Activated CD8-positive, alpha-beta memory T cell treated with anti-CD3 and anti-CD28 coated beads, Interleukin-2, amount 50 U/mL, for 24 hours (primary cell): Measurements from ENCODE around the gene MCMBP.
"Not testable (repeated sequence)": the region's sequence is repeated elsewhere in the genome, so short reads cannot be mapped to it uniquely, and the experiment has no call there.

ENCODE experiments used
- DNase-seq: peaks from one replicate; pipeline ENCODE4 v3.0.0-alpha.2; 2020; ENCODE audit errors: extremely low read depth

MCMBP gene, protein sequence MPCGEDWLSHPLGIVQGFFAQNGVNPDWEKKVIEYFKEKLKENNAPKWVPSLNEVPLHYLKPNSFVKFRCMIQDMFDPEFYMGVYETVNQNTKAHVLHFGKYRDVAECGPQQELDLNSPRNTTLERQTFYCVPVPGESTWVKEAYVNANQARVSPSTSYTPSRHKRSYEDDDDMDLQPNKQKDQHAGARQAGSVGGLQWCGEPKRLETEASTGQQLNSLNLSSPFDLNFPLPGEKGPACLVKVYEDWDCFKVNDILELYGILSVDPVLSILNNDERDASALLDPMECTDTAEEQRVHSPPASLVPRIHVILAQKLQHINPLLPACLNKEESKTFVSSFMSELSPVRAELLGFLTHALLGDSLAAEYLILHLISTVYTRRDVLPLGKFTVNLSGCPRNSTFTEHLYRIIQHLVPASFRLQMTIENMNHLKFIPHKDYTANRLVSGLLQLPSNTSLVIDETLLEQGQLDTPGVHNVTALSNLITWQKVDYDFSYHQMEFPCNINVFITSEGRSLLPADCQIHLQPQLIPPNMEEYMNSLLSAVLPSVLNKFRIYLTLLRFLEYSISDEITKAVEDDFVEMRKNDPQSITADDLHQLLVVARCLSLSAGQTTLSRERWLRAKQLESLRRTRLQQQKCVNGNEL

GRCh38 chr10:119872610-119872859 lies at the start of gene MCMBP:
TSS of gene MCMBP (minus strand) at chr10:119872843. CDS start at chr10:119872584, 259 bp downstream.
- DNase-seq = no peak

- DNase-seq = no peak
These were observed 47.2 kb upstream of the MCMBP start for GRCh38 chr10:119919826-119920225.

DNA sequence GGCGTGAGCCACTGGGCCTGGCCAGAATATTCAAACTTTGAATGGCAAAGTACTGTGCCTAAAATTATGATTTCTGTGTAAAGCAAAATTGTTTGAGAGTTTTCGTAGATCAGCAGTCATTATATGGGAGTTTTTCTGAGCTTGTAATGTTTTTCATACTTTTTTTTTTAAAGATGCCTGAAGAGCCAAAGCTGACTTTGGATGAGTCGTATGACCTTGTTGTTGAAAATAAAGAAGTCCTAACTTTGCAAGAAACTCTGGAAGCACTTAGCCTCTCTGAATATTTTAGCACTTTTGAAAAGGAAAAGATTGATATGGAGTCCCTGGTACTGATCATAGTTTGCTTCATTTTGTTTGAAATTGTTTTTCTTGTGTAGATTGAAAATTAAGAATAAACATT lies 46.6 kb upstream of the MCMBP start:
- DNase-seq = no peak

- DNase-seq = no peak
These were observed 45.1 kb upstream of the MCMBP start for GRCh38 chr10:119917777-119918176.

DNA sequence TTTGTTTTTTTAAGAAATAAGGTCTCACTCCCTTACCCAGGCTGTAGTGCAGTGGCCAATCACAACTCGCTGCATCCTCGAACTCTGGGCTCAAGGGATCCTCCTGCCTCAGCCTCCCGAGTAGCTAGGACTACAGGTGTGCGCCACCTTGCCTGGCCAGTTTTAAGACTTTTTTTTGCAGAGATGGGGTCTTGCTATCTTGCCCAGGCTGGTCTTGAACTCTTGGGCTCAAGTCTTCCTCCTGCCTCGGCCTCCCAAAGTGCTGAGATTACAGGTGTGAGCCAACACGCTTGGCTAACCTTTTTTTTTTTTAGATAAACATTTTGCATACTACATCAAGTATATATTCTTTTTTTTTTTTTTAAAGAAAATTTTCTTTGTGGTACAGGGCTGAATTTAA lies 38.0 kb upstream of the MCMBP start:
- no peak for DNase-seq

GRCh38 chr10:119908166-119908565 lies 35.5 kb upstream of the MCMBP start:
- DNase-seq = no peak

DNA sequence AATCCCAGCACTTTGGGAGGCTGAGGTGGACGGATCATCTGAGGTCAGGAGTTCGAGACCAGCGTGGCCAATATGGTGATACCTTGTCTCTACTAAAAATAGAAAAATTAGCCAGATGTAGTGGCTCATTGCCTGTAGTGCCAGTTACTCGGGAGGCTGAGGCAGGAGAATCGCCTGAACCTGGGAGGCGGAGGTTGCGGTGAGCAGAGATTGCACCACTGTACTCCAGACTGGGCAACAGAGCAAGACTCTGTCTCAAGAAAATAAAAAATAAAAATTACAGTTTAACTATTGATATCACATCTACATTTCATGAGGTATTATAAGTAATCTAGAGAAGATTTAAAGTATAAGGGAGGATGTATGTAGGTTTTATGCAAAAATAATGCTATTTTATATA lies 35.1 kb upstream of the MCMBP start:
- DNase-seq = not testable (repeated sequence)

DNA sequence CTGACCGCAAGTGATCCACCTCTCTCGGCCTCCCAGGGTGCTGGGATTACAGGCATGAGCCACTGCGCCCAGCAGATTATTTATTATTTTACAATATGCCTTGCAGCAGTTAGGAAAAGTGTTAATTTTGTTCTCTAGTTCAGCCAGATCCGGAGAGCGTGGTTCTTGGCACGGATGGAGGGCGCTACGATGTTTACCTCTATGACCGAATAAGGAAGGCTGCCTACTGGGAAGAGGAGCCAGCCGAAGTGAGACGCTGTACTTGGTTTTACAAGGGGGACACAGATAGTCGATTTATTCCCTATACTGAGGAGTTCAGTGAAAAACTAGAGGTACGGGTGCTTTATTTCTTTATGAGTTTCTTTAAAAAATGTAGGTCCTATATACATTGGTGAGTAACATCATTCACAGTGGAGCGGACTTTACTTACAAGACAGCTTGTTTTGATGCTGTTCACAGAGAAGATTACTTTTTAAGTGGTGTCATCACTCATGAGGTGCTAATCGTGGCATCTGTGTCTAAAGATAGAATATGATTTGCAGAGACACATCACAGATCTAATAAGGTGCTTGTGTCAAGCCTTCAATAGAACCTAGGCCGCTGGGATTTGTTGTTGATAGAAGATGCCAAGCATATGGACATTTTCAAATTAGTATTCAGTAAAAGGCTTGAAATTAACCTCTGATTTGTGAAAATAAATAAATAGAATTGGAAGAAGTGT lies 31.5 kb upstream of the MCMBP start:
- DNase-seq = no peak

GRCh38 chr10:119898577-119898976 lies 25.9 kb upstream of the MCMBP start:
- DNase-seq = no peak

DNA sequence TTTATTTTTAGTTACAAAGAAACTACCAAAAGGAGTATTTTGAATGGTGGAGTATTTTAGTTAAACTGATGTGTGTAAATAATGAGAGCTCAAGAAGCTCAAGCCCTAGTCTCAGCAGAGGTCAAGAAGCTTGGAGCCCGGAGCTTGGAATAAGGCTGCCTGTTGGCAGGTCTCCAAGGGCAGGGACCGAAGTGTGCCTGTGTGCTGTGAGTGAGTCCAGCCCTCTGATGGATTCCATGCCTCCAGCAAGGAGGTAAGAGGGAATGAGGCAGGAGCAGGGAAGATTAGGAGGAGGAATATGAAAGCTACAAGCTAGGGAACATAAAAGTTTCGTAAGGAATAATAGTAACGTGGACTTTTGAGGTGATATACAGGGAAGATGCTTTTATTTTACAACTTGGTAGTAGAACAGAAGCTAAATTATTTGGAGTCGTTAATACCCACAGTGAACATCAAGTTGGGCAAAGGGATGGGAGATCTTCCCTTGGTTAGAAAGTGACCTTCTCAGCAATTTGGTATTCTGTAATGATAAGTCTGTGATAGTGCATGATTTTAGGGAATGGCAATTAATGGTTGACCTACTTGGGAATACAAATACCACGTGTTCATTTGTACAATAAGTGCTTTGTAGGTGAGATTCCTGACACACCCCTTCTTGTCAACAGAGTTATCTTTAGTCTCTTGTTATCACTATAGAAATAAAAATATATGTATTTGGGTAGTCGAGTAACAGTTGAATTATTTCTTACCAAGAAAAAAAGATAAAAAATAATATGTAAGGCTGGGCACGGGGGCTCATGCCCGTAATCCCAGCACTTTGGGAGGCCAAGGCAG lies 24.5 kb upstream of the MCMBP start:
- no peak for DNase-seq

GRCh38 chr10:119896061-119896655 lies 23.5 kb upstream of the MCMBP start:
- DNase-seq = no peak

DNA sequence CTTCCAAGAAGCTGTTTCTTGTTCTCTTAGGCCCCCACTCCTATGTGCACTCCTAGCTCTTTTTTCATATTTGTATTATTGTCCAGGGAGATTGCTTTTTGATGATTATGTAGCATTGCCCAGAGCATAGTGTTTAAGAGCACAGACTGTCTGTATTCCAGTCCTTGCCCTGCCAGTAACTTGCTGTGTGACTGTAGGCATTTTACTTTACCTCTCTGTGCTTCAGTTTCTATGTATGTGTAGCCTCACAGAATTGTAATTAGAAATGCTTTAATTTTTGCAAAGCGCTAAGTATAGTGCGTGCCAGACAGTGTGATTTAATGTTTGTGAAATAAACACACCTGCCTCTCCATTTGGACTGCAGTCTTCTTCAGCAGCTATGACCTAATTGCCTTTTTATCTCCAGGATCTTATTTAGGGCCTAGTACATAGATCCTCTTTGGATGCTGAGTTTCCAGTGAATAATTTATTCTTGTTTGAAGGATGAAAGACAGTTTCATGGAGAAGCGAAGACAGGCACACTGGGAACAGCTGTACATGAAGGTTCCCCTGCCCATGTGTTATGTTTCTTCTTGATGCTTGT lies 21.3 kb upstream of the MCMBP start:
- DNase-seq = no peak

DNA sequence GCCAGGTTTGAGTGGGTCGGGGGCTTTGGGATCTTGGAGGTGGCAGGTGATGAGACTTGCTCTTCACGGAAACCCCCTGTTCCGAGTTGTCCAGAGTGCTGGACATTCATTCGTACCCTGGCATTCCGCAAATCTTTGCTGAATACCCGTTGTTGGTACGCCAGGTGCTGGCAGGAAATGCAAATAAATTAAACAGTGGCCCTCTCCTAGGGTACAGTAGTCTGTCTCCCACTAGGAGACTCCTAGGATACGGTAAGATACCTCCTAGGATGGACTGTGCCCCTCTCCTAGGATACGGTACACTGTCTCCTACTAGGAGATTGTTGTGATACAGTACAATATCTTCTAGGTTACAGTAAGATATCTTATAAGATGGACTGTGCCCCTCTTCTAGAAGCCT lies 20.4 kb upstream of the MCMBP start:
- DNase-seq = no peak

GRCh38 chr10:119892188-119893065 lies 19.8 kb upstream of the MCMBP start, which contains the start of gene SEC23IP:
TSS of gene SEC23IP (plus strand) at chr10:119892730. CDS start at chr10:119892783, 53 bp downstream.
- DNase-seq = peak; percentile 86

DNA sequence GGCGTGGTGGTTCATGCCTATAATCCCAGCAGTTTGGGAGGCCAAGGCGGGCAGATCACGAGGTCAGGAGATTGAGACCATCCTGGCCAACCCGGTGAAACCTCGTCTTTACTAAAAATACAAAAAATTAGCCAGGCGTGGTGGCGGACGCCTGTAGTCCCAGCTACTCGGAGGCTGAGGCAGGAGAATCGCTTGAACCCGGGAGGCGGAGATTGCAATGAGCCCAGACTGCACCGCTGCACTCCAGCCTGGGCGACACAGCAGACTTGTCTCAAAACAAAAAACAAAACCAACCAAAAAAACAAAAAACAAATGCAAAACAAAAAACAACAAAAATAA lies 19.2 kb upstream of the MCMBP start:
- not testable (repeated sequence) for DNase-seq

- not testable (repeated sequence) for DNase-seq
These were observed 17.7 kb upstream of the MCMBP start for GRCh38 chr10:119890307-119890706.

DNA sequence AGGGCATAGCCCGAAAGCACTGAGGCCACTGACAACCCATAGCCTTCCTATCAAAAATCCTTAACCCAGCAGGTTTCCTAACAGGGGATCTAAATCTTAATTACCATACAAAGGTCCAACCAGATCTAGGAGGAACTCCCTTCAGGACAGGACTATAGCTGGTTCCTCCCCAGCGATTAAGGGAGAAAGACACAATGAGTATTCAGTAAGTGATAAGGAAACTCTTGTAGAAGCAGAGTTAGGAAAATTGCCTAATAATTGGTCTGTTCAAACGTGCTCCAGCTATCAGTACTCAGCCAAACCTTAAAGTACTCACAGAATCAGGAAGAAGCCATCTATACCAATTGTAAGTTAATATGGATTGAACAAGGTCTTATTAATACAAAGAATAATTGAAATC lies 16.6 kb upstream of the MCMBP start:
- DNase-seq = not testable (repeated sequence)

- DNase-seq = not testable (repeated sequence)
These were observed 16.1 kb upstream of the MCMBP start for GRCh38 chr10:119888715-119889114.

DNA sequence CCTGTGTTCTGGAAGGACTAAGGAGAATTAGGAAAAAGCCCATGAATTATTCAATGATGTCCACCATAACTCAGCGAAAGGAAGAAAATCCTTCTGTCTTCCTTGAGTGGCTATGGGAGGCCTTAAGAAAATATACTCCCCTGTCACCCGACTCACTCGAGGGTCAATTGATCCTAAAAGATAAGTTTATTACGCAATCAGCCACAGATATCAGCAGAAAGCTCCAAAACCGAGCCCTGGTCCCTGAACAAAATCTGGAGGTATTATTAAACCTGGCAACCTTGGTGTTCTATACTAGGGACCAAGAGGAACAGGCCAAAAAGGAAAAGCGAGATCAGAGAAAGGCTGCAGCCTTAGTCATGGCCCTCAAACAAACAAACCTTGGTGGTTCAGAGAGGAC lies 13.4 kb upstream of the MCMBP start:
- DNase-seq = not testable (repeated sequence)

DNA sequence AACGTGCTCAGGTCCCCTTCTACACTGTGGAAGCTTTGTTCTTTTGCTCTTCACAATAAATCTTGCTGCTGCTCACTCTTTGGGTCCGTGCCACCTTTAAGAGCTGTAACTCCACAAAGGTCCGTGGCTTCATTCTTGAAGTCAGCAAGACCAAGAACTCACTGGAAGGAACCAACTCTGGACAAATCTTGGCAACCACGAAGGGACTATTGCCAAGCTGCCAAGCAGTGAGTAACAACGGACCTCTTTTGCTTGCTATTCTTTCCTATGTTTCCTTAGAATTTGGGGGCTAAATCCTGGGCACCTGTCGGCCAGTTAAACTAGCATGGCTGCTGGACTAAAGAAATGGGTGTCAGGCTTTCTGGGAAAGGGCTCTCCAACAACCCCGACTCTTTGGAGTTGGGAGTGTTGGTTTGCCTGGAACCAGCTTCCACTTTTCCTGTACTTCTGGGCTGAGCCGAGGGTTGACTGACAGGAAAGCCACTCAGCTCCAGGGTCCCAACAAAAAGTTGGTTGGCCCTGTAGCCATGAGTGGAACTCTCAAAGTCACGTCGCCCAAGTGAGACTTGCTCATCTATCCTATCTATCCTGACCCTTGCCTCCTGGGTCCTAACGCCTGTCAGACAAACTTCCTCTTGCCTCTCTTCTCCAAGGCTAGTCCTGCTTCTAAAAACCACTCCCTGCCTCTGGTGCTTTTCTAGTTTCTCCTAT lies 11.4 kb upstream of the MCMBP start:
- not testable (repeated sequence) for DNase-seq
